Liver (tissue), 9 donors: ENCODE measurements around the gene FAM89A. TPM values are rescaled to one million over a fixed set of nuclear protein-coding genes. Genes with fewer than 3 reads are reported as not detected.

Experiments used
- DNase-seq: peaks from one replicate; pipeline ENCODE4 v3.0.0-alpha.2; 2017; ENCODE audit warnings: low spot score
- H3K27ac ChIP-seq, 2 donors: one replicate each; pipeline ENCODE4 v1.7.0; 2013; ENCODE audit warnings: inconsistent platforms in 2 of 2, low read length in 2 of 2, control low read depth in 1 of 2, low read depth in 1 of 2, mild to moderate bottlenecking in 1 of 2
- H3K27me3 ChIP-seq, 4 donors: one replicate each; pipeline versions ENCODE4 v1.6.1 to v1.7.0; 2013; ENCODE audit warnings: low read length in 3 of 4, inconsistent platforms in 1 of 4, mild to moderate bottlenecking in 1 of 4, moderate library complexity in 1 of 4; ENCODE audit not compliant: control insufficient read depth in 4 of 4, insufficient read depth in 4 of 4
- H3K36me3 ChIP-seq, 4 donors: one replicate each; pipeline versions ENCODE4 v1.6.1 to v1.7.0; 2013; ENCODE audit warnings: low read length in 3 of 4, mild to moderate bottlenecking in 3 of 4, low read depth in 1 of 4, moderate library complexity in 1 of 4; ENCODE audit not compliant: control insufficient read depth in 4 of 4, insufficient read depth in 3 of 4
- H3K4me1 ChIP-seq, 4 donors: one replicate each; pipeline versions ENCODE4 v1.6.1 to v1.7.0; 2013; ENCODE audit warnings: low read length in 3 of 4, mild to moderate bottlenecking in 3 of 4, moderate library complexity in 1 of 4; ENCODE audit not compliant: control insufficient read depth in 4 of 4, insufficient read depth in 4 of 4
- H3K4me3 ChIP-seq, 3 donors: one replicate each; pipeline versions ENCODE4 v1.6.1 to v1.7.0; 2013; ENCODE audit warnings: low read length in 3 of 3, control low read depth in 1 of 3, low read depth in 1 of 3, mild to moderate bottlenecking in 1 of 3
- H3K9ac ChIP-seq, 2 donors: one replicate each; pipeline ENCODE4 v1.7.0; 2013; ENCODE audit warnings: low read length in 2 of 2, mild to moderate bottlenecking in 2 of 2, moderate library complexity in 2 of 2, control low read depth in 1 of 2, low read depth in 1 of 2
- H3K9me3 ChIP-seq, 4 donors: one replicate each; pipeline versions ENCODE4 v1.6.1 to v1.7.0; 2013; ENCODE audit warnings: low read length in 3 of 4; ENCODE audit not compliant: control insufficient read depth in 4 of 4
- ATF3 ChIP-seq: IDR thresholded peaks from 2 replicates; pipeline ENCODE4 v1.6.1; 2016; ENCODE audit warnings: antibody characterized with exemption
- CTCF ChIP-seq: fragments of 150-350 bp; IDR thresholded peaks from 2 replicates; pipeline ENCODE4 v1.5.1; 2017; ENCODE audit warnings: improper control_type of control experiment, low read depth, low read length; ENCODE audit not compliant: missing input control
- EGR1 ChIP-seq, 2 donors: IDR thresholded peaks; 2 replicates each; pipeline ENCODE4 v1.6.1; 2016 to 2018; ENCODE audit warnings: antibody characterized with exemption in 2 of 2, low read depth in 2 of 2
- FOXA1 ChIP-seq: IDR thresholded peaks from 2 replicates; pipeline ENCODE4 v1.6.1; 2016; ENCODE audit warnings: antibody characterized with exemption
- FOXA2 ChIP-seq: IDR thresholded peaks from 2 replicates; pipeline ENCODE4 v1.6.1; 2016; ENCODE audit warnings: antibody characterized with exemption
- GABPA ChIP-seq, 2 donors: IDR thresholded peaks in 1 of 2; conservative IDR thresholded peaks in 1 of 2; 2 replicates each; pipeline ENCODE4 v1.6.1; 2016; ENCODE audit warnings: antibody characterized with exemption in 2 of 2, mild to moderate bottlenecking in 1 of 2, moderate library complexity in 1 of 2
- HNF4A ChIP-seq, 2 donors: conservative IDR thresholded peaks; 2 replicates each; pipeline ENCODE4 v1.6.1; 2016; ENCODE audit warnings: antibody characterized with exemption in 2 of 2, mild to moderate bottlenecking in 2 of 2
- HNF4G ChIP-seq: IDR thresholded peaks from 2 replicates; pipeline ENCODE4 v1.6.1; 2016; ENCODE audit warnings: antibody characterized with exemption
- JUND ChIP-seq, 2 donors: IDR thresholded peaks; 2 replicates each; pipeline ENCODE4 v1.6.1; 2016; ENCODE audit warnings: antibody characterized with exemption in 2 of 2
- MAX ChIP-seq: IDR thresholded peaks from 2 replicates; pipeline ENCODE4 v1.6.1; 2016; ENCODE audit warnings: antibody characterized with exemption
- NR2F2 ChIP-seq: IDR thresholded peaks from 2 replicates; pipeline ENCODE4 v1.6.1; 2016; ENCODE audit warnings: antibody characterized with exemption
- RAD21 ChIP-seq, 2 donors: IDR thresholded peaks; 2 replicates each; pipeline ENCODE4 v1.6.1; 2016; ENCODE audit warnings: antibody characterized with exemption in 2 of 2, mild to moderate bottlenecking in 2 of 2
- REST ChIP-seq: IDR thresholded peaks from 2 replicates; pipeline ENCODE4 v1.6.1; 2016; ENCODE audit warnings: antibody characterized with exemption, mild to moderate bottlenecking
- RXRA ChIP-seq, 2 donors: IDR thresholded peaks; 2 replicates each; pipeline ENCODE4 v1.6.1; 2017 to 2018; ENCODE audit warnings: antibody characterized with exemption in 2 of 2, mild to moderate bottlenecking in 1 of 2
- SP1 ChIP-seq: IDR thresholded peaks from 2 replicates; pipeline ENCODE4 v1.6.1; 2018; ENCODE audit warnings: antibody characterized with exemption, mild to moderate bottlenecking
- TAF1 ChIP-seq: conservative IDR thresholded peaks from 2 replicates; pipeline ENCODE4 v1.6.1; 2016; ENCODE audit warnings: antibody characterized with exemption, mild to moderate bottlenecking
- YY1 ChIP-seq: IDR thresholded peaks from 2 replicates; pipeline ENCODE4 v1.6.1; 2016; ENCODE audit warnings: antibody characterized with exemption, mild to moderate bottlenecking
- ZBTB33 ChIP-seq: IDR thresholded peaks from 2 replicates; pipeline ENCODE4 v1.6.1; 2016; ENCODE audit warnings: antibody characterized with exemption
- WGBS: extraction: QIAGEN DNeasy Blood & Tissue Kit; methylation state at CpG from one replicate; pipeline ENCODE4 v1.1.7; 2013; 5-methylcytosine and 5-hydroxymethylcytosine counted together
- polyA plus RNA-seq, 2 donors: library from polyadenylated mRNA; stranded (reverse) in 1 of 2; unstranded in 1 of 2; fragments of 200-250 nt in 1 of 2; fragments of >200 nt in 1 of 2; fragmentation: Nextera tagmentation in 1 of 2; extraction: Ambion mirVana in 1 of 2; gene quantifications; one replicate each; pipeline versions ENCODE4 v1.2.1 to v1.2.3, GENCODE V29; 2013 to 2015
- total RNA-seq, 2 donors: library from RNA; depleted of rRNA; stranded (reverse); fragments of >200 nt; gene quantifications; one replicate each; pipeline ENCODE4 v1.2.3, GENCODE V29; 2014
- donor health status: healthy.
- donor health status: healthy.
- donor health status: healthy.
- donor health status: healthy.
- donor health status: healthy.

Gene FAM89A
- total and polyA plus RNA-seq, 4 donors = 5.3 to 8.8 (median 8.1) TPM

- Histone ChIP-seq H3K4me3 (no peak overlapping the region), H3K27ac (peak overlapping the region; percentile 75 to 80), H3K4me1 (peaks cover 0 to 19% (median 14%) of the 10 kb centered on the region in 4 donors), H3K36me3 (no peaks in the 10 kb centered on the region), H3K9ac (peak overlapping the region in 1 of 2 donors; percentile 2), H3K9me3 (no peaks in the 10 kb centered on the region), H3K27me3 (no peaks in the 10 kb centered on the region)
- WGBS = 2% methylated on average over 7 of the region's 7 CpGs
- peak; percentile 50 for DNase-seq
- TF ChIP-seq FOXA1 = peak; percentile 86
- no peak for TF ChIP-seq TAF1
- peak; percentile 81 for TF ChIP-seq YY1
- TF ChIP-seq REST = peak; percentile 85
- peak; percentile 92 for TF ChIP-seq MAX
- TF ChIP-seq NR2F2 = peak; percentile 65
- TF ChIP-seq EGR1 (IDR thresholded peaks at IDR 0.05; ENCODE audit: low read depth in 2 of 2) = peak in 1 of 2 donors; percentile 74
- peak; percentile 77 to 92 for TF ChIP-seq RXRA (IDR thresholded peaks at IDR 0.05)
- TF ChIP-seq FOXA2 = peak; percentile 88
- peak; percentile 91 for TF ChIP-seq ZBTB33
- TF ChIP-seq RAD21 (IDR thresholded peaks at IDR 0.05) = peak; percentile 59 to 64
- peak; percentile 70 for TF ChIP-seq HNF4G
- TF ChIP-seq JUND (IDR thresholded peaks at IDR 0.05) = peak; percentile 50 to 84
- peak; percentile 89 for TF ChIP-seq SP1
- peak; percentile 50 for TF ChIP-seq ATF3
- TF ChIP-seq GABPA (IDR thresholded peaks at IDR 0.05 in 1 of 2, conservative IDR thresholded peaks at IDR 0.05 in 1 of 2) = peak; percentile 14 to 57
- TF ChIP-seq HNF4A (conservative IDR thresholded peaks at IDR 0.05) = peak; percentile 94 to 97
- no peak for TF ChIP-seq CTCF
Measured at GRCh38 chr1:231053493-231054162, 13.6 kb upstream of the FAM89A start.
